ENCODE results near the gene N4BP2L1.

The N4BP2L1 gene

GRCh38 chr13:32413284-32413683 is 14.6 kb downstream of the N4BP2L1 start:
- Histone ChIP-seq H3K27ac (replicated peaks) (no peak overlapping the region), H3K27me3 (ENCODE audit: insufficient read depth, poor library complexity, severe bottlenecking) (no peaks in the 10 kb centered on the region), H3K4me3 (replicated peaks; ENCODE audit: insufficient read depth, low read length) (no peak overlapping the region)
- no peak for DNase-seq (ENCODE audit: low read depth in 1 of 2, low spot score in 1 of 2)
- TF ChIP-seq GABPA (IDR thresholded peaks at IDR 0.05; ENCODE audit: low read depth) (no peak), POLR2AphosphoS5 (IDR thresholded peaks at IDR 0.05; ENCODE audit: low read depth) (no peak), SPI1 (IDR thresholded peaks at IDR 0.05; ENCODE audit: borderline replicate concordance, low read depth) (no peak)
- TF ChIP-seq, protein P1, sequence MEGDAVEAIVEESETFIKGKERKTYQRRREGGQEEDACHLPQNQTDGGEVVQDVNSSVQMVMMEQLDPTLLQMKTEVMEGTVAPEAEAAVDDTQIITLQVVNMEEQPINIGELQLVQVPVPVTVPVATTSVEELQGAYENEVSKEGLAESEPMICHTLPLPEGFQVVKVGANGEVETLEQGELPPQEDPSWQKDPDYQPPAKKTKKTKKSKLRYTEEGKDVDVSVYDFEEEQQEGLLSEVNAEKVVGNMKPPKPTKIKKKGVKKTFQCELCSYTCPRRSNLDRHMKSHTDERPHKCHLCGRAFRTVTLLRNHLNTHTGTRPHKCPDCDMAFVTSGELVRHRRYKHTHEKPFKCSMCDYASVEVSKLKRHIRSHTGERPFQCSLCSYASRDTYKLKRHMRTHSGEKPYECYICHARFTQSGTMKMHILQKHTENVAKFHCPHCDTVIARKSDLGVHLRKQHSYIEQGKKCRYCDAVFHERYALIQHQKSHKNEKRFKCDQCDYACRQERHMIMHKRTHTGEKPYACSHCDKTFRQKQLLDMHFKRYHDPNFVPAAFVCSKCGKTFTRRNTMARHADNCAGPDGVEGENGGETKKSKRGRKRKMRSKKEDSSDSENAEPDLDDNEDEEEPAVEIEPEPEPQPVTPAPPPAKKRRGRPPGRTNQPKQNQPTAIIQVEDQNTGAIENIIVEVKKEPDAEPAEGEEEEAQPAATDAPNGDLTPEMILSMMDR (IDR thresholded peaks at IDR 0.05; ENCODE audit: insufficient read depth, low read length): no peak

DNA sequence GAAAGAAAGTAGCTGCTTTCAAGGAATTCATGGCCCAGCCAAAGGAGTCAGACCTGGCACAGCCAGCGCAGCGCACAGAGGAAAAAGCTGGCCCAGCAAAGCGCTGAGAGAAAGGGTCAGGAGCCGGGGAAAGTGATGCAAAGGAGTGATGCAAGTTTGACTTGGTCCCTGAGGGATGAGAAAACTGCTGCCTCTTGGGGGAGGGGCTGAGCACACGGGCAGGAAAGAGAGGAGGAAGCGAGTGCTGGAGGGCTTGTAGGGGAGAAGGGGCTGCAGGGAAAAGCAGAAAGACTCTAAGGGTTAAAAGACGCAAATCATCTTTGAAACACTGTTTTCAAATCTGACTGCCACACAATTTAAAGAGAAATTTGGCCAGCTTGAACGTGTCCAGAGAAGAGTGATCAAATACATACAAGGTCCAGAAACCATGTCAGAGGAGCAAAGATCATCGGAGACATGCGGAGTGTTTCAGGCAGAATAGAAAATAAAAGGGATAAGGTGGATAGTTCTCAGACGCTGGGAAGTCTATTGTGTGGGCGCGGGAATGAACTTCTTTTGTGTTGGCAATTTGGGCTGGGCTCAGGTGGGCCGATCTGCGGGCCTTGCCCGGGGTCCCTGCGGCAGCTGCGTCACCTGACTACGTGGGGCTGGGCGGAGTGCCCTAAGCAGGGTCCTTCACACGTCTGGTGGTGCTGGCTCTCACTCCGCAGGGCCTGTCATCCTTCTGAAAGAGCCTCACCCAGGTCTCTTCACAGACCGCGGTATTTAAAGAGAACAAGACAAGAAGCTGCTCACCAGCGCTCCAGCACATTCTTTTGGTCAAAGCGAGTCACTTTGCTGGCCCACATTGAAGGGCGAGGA is 18.1 kb downstream of the N4BP2L1 start:
- TF ChIP-seq SPI1 (IDR thresholded peaks at IDR 0.05; ENCODE audit: borderline replicate concordance, low read depth) (no peak), REST (IDR thresholded peaks at IDR 0.05; ENCODE audit: insufficient replicate concordance, low read depth) (no peak), POLR2AphosphoS5 (IDR thresholded peaks at IDR 0.05; ENCODE audit: low read depth) (no peak), GABPA (IDR thresholded peaks at IDR 0.05; ENCODE audit: low read depth) (no peak)
- TF ChIP-seq, protein P1 (IDR thresholded peaks at IDR 0.05; ENCODE audit: insufficient read depth, low read length): no peak
- no peak overlapping the region for H3K27ac ChIP-seq (replicated peaks)
- no peak overlapping the region for H3K4me3 ChIP-seq (replicated peaks; ENCODE audit: insufficient read depth, low read length)
- no peaks in the 10 kb centered on the region for H3K27me3 ChIP-seq (ENCODE audit: insufficient read depth, poor library complexity, severe bottlenecking)
- no peak for DNase-seq (ENCODE audit: low read depth in 1 of 2, low spot score in 1 of 2)

GRCh38 chr13:32409001-32409313 is 19.0 kb downstream of the N4BP2L1 start:
- Histone ChIP-seq H3K27me3 (ENCODE audit: insufficient read depth, poor library complexity, severe bottlenecking) (no peaks in the 10 kb centered on the region), H3K4me3 (replicated peaks; ENCODE audit: insufficient read depth, low read length) (no peak overlapping the region), H3K27ac (replicated peaks) (no peak overlapping the region)
- TF ChIP-seq SPI1 (IDR thresholded peaks at IDR 0.05; ENCODE audit: borderline replicate concordance, low read depth) (no peak), GABPA (IDR thresholded peaks at IDR 0.05; ENCODE audit: low read depth) (no peak), POLR2AphosphoS5 (IDR thresholded peaks at IDR 0.05; ENCODE audit: low read depth) (no peak), REST (IDR thresholded peaks at IDR 0.05; ENCODE audit: insufficient replicate concordance, low read depth) (no peak)
- TF ChIP-seq, protein P1 (IDR thresholded peaks at IDR 0.05; ENCODE audit: insufficient read depth, low read length): no peak
- DNase-seq (ENCODE audit: low read depth in 1 of 2, low spot score in 1 of 2): no peak

Measured in HL-60 (cell line).